ENCODE data around the gene RHOT2. TPM values are rescaled to one million over a fixed set of nuclear protein-coding genes. Genes with fewer than 3 reads are reported as not detected.

RHOT2 gene
- total RNA-seq, 1 donor from 2014 or later = 68.0 TPM

DNA sequence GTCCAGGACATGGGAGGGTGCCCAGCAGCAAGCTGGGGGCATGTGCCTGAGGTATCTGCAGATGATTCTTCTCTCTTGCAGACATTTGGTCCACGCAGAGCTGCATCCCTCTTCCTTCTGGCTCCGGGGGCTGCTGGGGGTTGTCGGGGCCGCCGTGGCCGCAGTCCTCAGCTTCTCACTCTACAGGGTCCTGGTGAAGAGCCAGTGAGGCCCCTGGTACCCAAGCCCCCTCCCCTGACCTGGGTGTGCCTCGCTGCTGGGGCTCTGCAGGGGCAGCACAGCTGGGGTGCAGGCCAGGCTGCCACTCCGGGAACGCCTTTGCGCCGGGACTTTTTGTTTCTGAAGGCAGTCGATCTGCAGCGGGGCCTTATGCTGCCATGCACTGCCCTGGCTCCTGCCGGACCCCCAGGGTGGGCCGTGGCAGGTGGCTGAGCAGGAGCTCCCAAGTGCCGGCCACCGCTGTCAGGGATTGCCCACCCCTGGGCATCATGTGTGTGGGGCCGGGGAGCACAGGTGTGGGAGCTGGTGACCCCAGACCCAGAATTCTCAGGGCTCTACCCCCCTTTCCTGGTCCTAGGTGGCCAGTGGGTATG is 5.6 kb downstream of the RHOT2 start:
- no peaks in the 10 kb centered on the region for H3K36me3 ChIP-seq (ENCODE audit: control insufficient read depth, insufficient read depth, low read length)
- no peak for DNase-seq (ENCODE audit: low read depth)

DNA sequence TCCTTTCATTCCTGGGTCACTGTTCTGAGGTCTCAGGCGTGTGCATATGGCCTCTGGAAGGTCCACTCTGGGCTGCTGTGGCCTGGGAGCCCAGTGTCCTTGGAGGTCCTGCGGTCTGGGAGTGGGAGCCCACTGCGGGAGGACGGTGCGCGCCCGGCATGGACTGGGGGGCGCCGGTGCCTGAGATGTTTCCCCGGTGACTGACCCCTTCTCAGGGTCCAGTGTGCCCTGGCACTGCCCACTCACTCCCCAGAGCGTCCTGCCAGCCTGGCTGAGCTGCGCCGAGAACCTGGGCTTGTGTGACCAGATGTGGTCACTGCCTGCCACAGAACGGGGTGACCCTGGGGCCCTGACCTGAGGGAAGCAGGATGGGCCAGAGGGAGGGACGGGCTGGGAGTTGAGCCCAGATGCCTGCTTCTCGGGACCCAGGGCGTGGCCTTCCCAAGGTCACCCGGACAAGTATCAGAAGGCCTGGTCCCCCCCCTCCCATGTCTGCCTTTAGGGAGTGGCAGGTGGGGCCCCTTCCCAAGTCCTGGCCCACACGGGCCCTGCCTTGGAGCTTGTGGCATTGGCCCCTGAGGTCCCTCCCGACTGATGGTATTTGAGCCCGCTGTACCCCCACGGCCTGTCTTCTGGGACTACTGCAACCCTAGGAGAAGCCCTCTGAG is 6.4 kb downstream of the RHOT2 start:
- H3K27me3 ChIP-seq (ENCODE audit: control insufficient read depth, insufficient read depth, low read length) = peaks cover 21% of the 10 kb centered on the region
- H3K4me3 ChIP-seq (ENCODE audit: low read depth, low read length) = no peak overlapping the region
- no peak for DNase-seq (ENCODE audit: low read depth)
- H3K36me3 ChIP-seq (ENCODE audit: control insufficient read depth, insufficient read depth, low read length) = no peaks in the 10 kb centered on the region
- TF ChIP-seq, protein P1, sequence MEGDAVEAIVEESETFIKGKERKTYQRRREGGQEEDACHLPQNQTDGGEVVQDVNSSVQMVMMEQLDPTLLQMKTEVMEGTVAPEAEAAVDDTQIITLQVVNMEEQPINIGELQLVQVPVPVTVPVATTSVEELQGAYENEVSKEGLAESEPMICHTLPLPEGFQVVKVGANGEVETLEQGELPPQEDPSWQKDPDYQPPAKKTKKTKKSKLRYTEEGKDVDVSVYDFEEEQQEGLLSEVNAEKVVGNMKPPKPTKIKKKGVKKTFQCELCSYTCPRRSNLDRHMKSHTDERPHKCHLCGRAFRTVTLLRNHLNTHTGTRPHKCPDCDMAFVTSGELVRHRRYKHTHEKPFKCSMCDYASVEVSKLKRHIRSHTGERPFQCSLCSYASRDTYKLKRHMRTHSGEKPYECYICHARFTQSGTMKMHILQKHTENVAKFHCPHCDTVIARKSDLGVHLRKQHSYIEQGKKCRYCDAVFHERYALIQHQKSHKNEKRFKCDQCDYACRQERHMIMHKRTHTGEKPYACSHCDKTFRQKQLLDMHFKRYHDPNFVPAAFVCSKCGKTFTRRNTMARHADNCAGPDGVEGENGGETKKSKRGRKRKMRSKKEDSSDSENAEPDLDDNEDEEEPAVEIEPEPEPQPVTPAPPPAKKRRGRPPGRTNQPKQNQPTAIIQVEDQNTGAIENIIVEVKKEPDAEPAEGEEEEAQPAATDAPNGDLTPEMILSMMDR (IDR thresholded peaks at IDR 0.05; ENCODE audit: insufficient read depth, low read length, poor library complexity, severe bottlenecking) = no peak

More for the DNA sequence above, 5.6 kb downstream of the RHOT2 start:
- Histone ChIP-seq H3K27me3 (ENCODE audit: control insufficient read depth, insufficient read depth, low read length) (peaks cover 21% of the 10 kb centered on the region), H3K4me3 (ENCODE audit: low read depth, low read length) (no peak overlapping the region)
- TF ChIP-seq, protein P1 (IDR thresholded peaks at IDR 0.05; ENCODE audit: insufficient read depth, low read length, poor library complexity, severe bottlenecking) = no peak

DNA sequence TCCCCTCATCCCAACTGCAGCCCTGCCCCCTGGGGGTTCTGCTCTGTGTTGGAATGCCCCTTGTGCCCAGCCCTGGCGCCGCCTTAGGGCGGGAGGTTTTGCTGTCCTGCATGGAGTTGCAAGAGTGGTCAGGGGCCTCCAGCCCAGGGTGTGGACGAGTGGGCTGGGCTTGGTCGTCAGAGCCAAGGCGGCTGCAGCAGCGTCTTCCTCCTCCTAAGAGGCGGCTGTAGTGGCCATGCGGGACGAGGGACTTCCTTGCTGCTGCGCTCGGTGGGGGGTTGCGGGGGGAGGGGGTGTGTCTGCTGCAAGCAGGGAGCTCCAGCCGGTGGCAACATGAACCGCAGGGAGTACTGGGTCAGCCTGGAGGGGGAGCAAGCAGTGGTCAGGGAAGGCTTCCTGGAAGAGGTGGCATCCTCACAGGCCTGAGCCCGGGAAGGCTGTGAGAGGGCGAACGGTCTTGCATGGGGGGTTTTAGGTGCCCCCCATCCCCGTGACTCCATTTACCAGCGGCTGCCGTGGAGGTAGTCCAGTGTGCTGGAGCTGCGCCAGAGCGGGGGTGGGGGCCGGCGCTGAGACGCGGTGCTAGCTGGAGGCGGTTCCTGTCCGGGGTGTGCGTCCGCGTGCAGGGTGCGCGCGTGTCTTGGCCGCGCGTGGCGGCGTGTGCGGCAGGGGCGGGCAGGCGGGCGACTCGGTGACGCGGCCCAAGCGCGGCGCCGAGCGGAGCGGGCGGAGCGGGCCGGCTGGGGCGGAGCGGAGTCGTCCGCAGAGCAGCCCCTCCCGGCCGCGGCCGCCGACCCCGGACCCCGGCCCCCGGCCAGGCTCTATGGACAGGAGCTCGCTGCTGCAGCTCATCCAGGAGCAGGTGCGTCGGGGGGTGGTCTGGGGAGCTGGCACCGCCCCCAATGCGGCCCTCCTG is 7.3 kb downstream of the RHOT2 start, which contains the start of gene RHBDL1:
Gene RHBDL1 (plus strand): TSS at position 704 of the 916 bp plus-strand sequence. CDS start 120 bp downstream, at position 824.
- TF ChIP-seq, protein P1 (IDR thresholded peaks at IDR 0.05; ENCODE audit: insufficient read depth, low read length, poor library complexity, severe bottlenecking) = no peak
- DNase-seq (ENCODE audit: low read depth) = no peak
- peaks cover 21% of the 10 kb centered on the region for H3K27me3 ChIP-seq (ENCODE audit: control insufficient read depth, insufficient read depth, low read length)
- H3K4me3 ChIP-seq (ENCODE audit: low read depth, low read length) = peak within 1 kb of the TSS; percentile 28
- no peaks in the 10 kb centered on the region for H3K36me3 ChIP-seq (ENCODE audit: control insufficient read depth, insufficient read depth, low read length)

DNA sequence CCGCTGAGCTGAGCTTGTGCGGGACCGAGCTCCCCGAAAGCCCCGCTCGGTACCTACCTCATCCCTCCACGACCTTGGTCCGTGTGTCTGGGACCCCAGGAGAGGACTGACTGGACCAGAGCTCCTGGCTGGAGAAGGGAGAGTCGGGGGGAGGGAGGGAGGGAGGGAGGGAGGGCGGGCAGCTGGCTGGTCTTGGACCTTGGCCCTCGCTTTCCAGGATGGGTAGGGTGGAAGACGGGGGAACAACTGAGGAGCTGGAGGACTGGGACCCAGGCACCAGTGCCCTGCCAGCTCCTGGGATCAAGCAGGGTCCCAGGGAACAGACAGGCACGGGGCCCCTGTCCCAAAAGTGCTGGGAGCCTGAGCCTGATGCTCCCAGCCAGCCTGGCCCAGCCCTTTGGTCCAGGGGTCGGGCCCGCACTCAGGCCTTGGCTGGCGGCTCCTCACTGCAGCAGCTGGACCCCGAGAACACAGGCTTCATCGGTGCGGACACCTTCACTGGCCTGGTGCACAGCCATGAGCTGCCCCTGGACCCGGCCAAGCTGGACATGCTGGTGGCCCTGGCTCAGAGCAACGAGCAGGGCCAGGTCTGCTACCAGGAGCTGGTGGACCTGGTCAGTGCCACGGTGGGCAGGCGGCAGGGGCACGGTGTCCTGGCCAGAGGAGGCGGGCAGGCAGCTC is 8.1 kb downstream of the RHOT2 start:
- TF ChIP-seq, protein P1 (IDR thresholded peaks at IDR 0.05; ENCODE audit: insufficient read depth, low read length, poor library complexity, severe bottlenecking) = no peak
- peak overlapping the region; percentile 22 for H3K4me3 ChIP-seq (ENCODE audit: low read depth, low read length)
- H3K27me3 ChIP-seq (ENCODE audit: control insufficient read depth, insufficient read depth, low read length) = peaks cover 21% of the 10 kb centered on the region
- H3K36me3 ChIP-seq (ENCODE audit: control insufficient read depth, insufficient read depth, low read length) = no peaks in the 10 kb centered on the region
- DNase-seq (ENCODE audit: low read depth) = no peak

DNA sequence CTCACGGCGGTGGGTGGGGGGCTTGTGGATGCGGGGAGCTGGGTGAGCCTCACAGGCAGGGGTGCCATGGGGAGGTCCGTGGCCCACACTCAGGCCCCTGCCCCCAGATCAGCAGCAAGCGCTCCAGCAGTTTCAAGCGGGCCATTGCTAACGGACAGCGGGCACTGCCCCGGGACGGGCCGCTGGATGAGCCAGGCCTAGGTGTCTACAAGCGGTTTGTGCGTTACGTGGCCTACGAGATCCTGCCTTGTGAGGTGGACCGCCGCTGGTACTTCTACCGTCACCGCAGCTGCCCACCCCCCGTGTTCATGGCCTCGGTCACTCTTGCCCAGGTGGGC is 8.6 kb downstream of the RHOT2 start:
- no peak for DNase-seq (ENCODE audit: low read depth)
- TF ChIP-seq, protein P1 (IDR thresholded peaks at IDR 0.05; ENCODE audit: insufficient read depth, low read length, poor library complexity, severe bottlenecking) = no peak
- H3K4me3 ChIP-seq (ENCODE audit: low read depth, low read length) = no peak overlapping the region
- peaks cover 21% of the 10 kb centered on the region for H3K27me3 ChIP-seq (ENCODE audit: control insufficient read depth, insufficient read depth, low read length)
- H3K36me3 ChIP-seq (ENCODE audit: control insufficient read depth, insufficient read depth, low read length) = no peaks in the 10 kb centered on the region

All from kidney epithelial cell (primary cell).